ENCODE data around the gene CDC42BPG.
A peak's percentile ranks its signal among the peaks of the same experiment; 100 is the strongest.

Gene CDC42BPG

DNA sequence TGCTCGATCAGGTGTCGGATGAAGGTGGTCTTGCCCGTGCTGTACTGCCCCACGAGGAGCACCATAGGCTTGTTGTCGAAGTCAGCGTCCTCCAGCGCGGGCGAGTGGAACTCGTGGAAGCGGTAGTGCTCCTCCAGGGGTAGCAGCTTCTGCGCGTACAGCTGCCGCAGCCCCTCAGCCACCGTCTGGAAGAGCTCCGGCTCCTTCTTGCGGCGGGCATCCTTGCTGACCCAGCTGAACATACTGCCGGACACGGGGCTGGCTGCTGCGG, 33.7 kb upstream of the CDC42BPG start:
- DNase-seq, result no peak

DNA sequence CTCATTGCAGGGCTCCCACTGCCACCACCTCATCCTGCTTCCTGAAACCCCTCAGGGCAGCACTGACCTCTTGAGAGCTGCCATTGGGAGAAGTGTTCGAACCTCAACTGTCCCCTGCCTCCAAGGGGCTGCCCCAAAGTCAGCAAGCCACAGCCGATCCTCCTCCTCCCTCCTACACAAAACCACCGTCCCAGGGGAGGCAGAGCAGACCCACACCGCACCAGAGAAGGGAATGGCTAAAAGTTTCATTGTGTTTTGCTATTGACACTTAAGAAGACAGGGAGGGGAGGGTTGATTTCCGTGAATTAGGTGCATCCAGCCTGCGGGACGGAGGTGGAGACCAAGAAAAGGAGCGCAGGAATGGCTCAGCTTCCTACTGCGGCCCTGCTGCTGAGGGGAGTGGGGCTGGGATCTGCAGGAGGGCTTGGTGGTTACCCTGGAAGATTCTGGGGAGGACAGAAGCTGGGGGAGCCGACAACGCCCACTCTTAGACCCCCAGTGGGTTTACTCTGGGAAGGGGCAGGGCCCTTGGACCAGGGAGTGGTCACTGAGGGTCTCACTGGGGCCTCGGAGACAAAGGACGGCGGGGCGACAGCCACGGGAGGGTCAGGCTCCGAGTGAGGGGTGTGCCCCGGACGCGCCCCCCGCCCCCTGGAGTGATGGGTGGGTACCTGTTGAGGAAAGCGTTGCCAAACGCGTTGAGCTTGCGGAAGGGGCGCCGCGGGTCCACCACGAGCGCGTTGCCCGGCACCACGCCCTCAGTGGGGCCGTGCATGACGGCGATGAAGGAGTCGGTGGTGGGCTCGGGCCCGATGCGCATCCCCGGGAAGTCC, 33.2 kb upstream of the CDC42BPG start:
- peak; percentile 19 for DNase-seq

DNA sequence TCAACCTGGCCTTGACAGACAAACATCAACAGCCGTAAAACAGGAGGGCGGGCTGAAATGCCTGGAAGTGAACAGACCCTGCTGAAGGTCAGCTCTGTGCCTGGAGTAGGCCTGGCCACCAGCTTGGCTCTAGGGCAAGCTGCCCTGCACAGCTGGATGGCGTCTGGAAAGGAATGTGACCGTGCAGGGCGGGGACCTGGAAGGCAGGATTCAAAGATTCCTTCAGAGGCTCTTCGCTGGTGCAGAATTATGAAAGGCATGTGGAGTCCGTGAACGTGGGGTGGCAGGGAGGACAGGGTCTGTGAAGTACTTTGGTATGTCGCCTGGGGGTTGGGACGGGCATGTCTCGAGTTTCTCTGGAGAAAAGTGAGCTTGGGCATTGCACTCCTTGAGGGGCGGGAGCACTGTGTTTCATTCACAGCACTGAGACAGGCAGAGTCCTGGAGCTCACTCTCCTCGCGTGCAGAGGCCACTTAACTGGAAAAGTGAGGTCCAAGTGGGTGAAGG, 32.4 kb upstream of the CDC42BPG start:
- DNase-seq, result no peak

DNA sequence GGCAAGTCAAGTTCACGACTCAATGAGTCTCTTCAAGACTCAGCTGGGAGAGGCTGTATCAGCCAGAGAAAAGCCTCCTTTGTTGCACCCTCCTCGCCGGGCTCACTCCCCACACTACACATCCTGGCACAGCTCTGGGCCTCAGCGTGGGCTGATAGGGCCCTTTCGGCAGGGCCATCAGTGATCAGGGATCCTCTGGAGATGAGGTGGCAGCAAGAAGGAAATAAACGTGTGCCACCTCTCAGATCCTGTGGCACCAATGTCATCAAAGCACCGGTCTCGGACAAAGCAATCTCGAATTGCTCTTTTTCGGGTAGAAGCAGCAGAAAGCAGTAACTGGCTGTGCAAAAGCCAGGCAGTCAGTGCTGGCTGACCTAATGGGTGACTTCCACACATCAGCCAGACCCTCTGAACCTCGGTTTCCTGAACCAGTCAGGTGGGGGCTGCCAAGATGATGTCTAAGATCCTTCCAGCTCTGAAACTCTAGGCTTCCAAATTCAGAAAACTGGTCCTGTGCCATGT, 31.8 kb upstream of the CDC42BPG start:
- peak; percentile 23 for DNase-seq

- no peak for DNase-seq
These were observed 31.1 kb upstream of the CDC42BPG start for GRCh38 chr11:64875369-64876228.

GRCh38 chr11:64874308-64875240, 30.1 kb upstream of the CDC42BPG start:
- peak; percentile 63 for DNase-seq

GRCh38 chr11:64872790-64873488, 28.5 kb upstream of the CDC42BPG start:
- DNase-seq, result peak; percentile 44

GRCh38 chr11:64871492-64871891, 27.0 kb upstream of the CDC42BPG start:
- DNase-seq, result peak; percentile 25

- DNase-seq, result no peak
These were observed 26.5 kb upstream of the CDC42BPG start for GRCh38 chr11:64870893-64871466.

GRCh38 chr11:64870176-64870892, 25.9 kb upstream of the CDC42BPG start:
- DNase-seq, result no peak

DNA sequence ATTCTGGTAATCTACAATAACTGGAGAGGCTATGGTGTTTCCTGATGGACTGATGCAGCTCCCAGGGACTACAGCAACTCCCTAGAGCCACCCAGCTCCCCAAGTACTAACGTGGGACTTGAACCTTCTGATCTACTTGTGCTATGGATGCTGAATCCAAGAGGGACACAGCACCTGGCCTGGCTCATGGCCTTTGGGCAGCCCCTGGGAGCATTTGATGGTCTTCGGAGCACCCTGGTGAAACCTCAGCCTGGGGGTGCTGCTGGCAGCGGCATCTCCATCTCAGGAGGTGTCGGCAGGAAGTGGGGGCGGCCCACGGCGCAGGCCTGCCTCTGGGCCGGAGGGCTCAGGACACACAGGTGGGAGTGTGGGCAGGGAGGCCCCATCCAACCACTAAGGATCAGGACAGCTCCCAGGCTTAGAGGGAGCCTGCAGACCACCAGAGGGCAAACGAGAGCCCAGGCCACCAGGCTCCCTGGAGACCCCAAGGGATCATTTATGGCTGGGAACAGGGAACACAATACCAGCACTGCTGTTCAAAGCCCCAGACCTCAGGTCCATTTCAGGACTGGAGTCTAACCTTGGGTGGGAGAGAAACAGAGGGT, 25.2 kb upstream of the CDC42BPG start:
- peak; percentile 36 for DNase-seq

DNA sequence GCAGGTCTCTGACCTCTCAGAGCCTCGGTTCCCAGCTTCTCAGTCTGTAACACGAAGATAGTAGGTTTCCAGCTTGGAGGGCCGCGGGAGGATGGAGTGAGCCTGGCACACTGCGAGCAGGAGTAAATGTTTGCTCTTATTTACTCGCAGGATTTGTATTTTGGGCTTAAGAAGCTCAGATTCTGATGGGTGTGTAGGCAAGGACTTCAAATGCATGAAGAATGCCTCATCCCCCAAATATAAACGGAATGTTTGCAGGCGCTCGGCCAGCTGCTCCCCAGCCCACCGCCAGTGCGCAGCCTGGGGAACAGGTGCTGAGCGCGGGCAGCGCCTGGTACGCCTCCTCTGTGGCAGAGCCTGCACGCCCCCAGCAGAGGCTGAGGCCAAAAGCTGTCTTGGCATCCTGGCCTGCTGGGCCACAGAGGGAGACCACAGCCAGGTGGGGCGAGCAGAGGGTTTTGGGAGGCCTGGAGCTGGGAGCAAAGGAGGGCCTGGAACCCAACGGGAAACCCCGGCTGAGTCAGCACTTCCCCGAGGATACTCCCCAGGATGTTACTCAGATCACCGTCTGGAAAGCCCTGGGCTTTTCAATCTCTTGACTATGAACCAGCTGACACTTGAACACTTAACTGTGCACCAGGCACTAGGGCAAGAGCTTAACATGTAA, 24.6 kb upstream of the CDC42BPG start:
- DNase-seq, result peak; percentile 52

- no peak for DNase-seq
These were observed 23.5 kb upstream of the CDC42BPG start for GRCh38 chr11:64867748-64868462.

- peak; percentile 45 for DNase-seq
These were observed 21.7 kb upstream of the CDC42BPG start for GRCh38 chr11:64866173-64866491.

- DNase-seq, result peak; percentile 30
These were observed 21.1 kb upstream of the CDC42BPG start for GRCh38 chr11:64865286-64866172.

GRCh38 chr11:64864473-64865285, 20.2 kb upstream of the CDC42BPG start:
- peak; percentile 37 for DNase-seq

DNA sequence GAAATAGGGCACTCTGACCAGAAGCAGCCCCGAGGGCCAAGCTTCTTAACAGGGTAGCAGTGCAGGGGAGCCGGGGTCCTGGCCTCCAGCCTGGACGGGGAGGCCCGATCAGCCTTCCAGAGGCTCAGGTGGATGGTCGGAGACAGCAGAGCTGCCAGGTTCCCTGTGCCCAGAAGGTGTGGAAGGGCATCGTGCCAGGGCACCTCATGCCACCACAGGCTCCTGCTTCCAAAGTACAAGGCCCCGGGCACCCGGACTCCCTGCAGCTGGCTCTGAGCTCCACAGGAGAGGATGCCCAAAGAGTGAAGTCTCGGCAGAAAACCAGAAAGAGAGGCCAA, 19.7 kb upstream of the CDC42BPG start:
- no peak for DNase-seq
